ENCODE data around the gene LZTR1.

DNA sequence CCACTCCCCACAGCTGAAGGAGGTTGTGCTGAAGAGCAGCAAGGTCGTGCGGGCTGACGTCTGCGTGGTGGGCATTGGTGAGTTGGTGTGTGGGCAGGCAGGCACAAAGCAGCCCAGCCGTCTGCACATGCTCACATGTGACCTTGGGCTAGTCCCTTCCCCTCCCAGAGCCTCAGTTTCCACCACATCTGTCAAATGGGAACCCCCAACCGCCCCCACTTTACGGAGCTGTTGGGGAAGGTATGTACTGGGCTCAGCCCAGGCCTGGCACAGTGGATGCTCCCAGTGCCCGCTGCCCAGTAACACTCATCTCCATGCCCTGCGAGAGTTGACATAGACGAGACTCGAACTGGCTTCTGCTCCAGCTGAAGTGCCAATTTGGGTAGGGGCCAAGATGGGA, 5.1 kb upstream of the LZTR1 start:
- TF ChIP-seq POLR2AphosphoS5 (IDR thresholded peaks at IDR 0.05), result no peak
- TF ChIP-seq POLR2A (IDR thresholded peaks at IDR 0.05; ENCODE audit: low read depth), result no peak
